Large intestine (tissue), 3 donors: Measurements from ENCODE around the gene CUX1. TPM values are rescaled to one million over a fixed set of nuclear protein-coding genes. Genes with fewer than 3 reads are reported as not detected.

Source experiments
- DNase-seq, 2 donors: peaks; one replicate each; pipeline versions ENCODE4 v3.0.0 to v3.0.0-alpha.2; 2013
- H3K27ac ChIP-seq: one replicate; pipeline ENCODE4 v1.5.1; 2013; ENCODE audit warnings: low read length
- H3K27me3 ChIP-seq: 2 replicates; pipeline ENCODE4 v1.6.1; 2013; ENCODE audit warnings: low read length; ENCODE audit not compliant: control insufficient read depth, insufficient read depth
- H3K36me3 ChIP-seq: 2 replicates; pipeline ENCODE4 v1.6.1; 2013; ENCODE audit warnings: low read length; ENCODE audit not compliant: control insufficient read depth, insufficient read depth
- H3K4me1 ChIP-seq: one replicate; pipeline ENCODE4 v1.6.1; 2013; ENCODE audit warnings: low read length; ENCODE audit not compliant: control insufficient read depth, insufficient read depth
- H3K4me3 ChIP-seq: one replicate; pipeline ENCODE4 v1.5.1; 2013; ENCODE audit warnings: low read length
- H3K9me3 ChIP-seq: one replicate; pipeline ENCODE4 v1.6.1; 2013; ENCODE audit warnings: mild to moderate bottlenecking, low read depth, low read length, moderate library complexity; ENCODE audit not compliant: control insufficient read depth
- WGBS: methylation state at CpG from one replicate; pipeline ENCODE4 v1.1.5; 2013; ENCODE audit warnings: low lambda C conversion rate; ENCODE audit not compliant: insufficient coverage; 5-methylcytosine and 5-hydroxymethylcytosine counted together
- polyA plus RNA-seq: library from polyadenylated mRNA; unstranded; fragments of 120-200 nt; gene quantifications from one replicate; pipeline ENCODE4 v1.2.1, GENCODE V29; 2013

The CUX1 gene
- polyA plus RNA-seq, 1 donor = 72.9 TPM

DNA sequence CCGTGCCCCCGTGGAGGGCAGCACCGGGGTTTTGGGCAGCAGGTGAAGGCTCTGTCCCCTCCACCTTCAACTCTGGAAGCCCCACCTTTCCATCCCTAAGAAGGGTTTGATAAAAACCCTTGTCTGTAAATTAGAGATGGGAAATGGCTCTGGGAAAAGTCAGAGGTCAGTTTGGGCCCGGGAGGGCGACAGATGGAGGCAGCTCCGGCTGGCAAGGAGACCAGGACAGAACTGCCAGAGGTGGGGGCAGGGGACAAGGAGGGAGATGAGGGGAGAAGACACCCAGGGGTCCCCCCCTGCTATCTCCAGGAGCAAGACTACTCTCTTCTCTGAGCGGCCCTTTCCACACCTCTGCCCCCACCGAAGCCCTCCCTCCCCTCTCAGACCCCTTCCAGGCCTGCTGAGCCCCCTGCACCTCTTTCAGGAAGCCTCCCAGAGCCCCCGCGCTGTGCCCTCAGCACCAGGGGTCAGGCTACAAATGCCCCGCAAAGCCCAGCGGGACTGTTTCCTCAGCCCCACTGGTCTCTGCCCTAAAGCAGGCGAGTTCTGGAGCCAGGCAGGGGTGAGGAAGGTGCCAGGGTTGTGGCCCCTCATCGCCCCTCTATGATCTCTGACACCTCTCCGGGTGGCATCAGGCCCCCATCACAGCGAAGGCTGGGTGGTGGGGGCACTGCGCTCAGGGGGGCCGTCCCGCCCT, 468.3 kb downstream of the CUX1 start:
- DNase-seq = no peak
- Histone ChIP-seq H3K4me1 (peaks cover 16% of the 10 kb centered on the region), H3K27me3 (peaks cover 4% of the 10 kb centered on the region), H3K9me3 (peaks cover 5% of the 10 kb centered on the region), H3K36me3 (no peaks in the 10 kb centered on the region), H3K4me3 (peak overlapping the region; percentile 48), H3K27ac (no peak overlapping the region)
- no CpG with 5 or more reads among the region's 19 CpGs for WGBS

DNA sequence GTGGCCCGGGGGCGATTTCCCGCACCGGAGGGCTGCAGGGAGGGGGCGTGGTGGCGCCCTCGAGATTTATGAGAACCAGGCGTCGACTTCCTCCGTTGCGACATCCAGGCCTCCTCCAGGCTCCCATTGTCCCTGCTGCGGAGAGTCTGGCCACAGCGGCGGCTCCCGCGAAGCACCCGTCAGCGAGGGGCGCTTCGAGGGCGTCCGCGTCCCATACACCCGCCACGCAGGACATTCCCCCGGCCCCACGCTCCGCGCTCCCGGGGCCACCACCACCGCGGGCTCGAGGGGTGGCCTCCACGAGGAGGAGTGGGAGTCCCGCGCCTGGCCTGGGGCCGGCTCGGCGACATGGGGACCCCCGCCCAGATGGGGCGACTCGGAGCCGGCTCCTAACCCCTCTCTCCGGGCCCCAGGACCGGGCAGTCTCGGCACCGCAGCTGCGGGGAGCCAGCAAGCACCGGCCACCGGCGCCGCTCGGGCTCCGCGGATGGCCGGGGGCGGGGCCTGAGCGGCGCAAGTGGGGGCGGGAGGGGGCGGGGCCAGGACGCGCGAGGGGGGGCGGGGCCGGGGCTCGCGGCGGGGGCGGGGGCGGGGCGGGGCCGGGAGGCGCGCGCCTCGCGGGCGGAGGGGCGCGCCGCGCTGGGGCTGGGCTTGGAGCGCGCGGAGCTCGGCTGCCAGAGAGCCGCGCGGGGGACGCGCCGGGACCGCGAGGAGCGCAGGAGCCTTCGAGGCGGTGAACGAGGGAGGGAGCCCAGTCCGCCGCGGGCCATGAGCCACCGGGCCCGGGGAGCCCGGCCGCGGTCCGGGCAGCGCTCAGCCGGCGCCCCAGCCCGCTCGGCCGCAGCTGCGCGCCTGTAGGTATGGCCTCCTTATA, 469.0 kb downstream of the CUX1 start, which contains the start of gene SH2B2:
TSS of gene SH2B2 (plus strand) at position 632 of the 874 bp plus-strand sequence. CDS start 13,683 bp downstream, outside the sequence.
- peak; percentile 65 to 82 for DNase-seq
- H3K4me1 ChIP-seq = peaks cover 16% of the 10 kb centered on the region
- peak within 1 kb of the TSS; percentile 67 for H3K4me3 ChIP-seq
- peak within 1 kb of the TSS; percentile 42 for H3K27ac ChIP-seq
- H3K9me3 ChIP-seq = peaks cover 5% of the 10 kb centered on the region
- peaks cover 4% of the 10 kb centered on the region for H3K27me3 ChIP-seq
- WGBS = no CpG with 5 or more reads among the region's 116 CpGs
- no peaks in the 10 kb centered on the region for H3K36me3 ChIP-seq

DNA sequence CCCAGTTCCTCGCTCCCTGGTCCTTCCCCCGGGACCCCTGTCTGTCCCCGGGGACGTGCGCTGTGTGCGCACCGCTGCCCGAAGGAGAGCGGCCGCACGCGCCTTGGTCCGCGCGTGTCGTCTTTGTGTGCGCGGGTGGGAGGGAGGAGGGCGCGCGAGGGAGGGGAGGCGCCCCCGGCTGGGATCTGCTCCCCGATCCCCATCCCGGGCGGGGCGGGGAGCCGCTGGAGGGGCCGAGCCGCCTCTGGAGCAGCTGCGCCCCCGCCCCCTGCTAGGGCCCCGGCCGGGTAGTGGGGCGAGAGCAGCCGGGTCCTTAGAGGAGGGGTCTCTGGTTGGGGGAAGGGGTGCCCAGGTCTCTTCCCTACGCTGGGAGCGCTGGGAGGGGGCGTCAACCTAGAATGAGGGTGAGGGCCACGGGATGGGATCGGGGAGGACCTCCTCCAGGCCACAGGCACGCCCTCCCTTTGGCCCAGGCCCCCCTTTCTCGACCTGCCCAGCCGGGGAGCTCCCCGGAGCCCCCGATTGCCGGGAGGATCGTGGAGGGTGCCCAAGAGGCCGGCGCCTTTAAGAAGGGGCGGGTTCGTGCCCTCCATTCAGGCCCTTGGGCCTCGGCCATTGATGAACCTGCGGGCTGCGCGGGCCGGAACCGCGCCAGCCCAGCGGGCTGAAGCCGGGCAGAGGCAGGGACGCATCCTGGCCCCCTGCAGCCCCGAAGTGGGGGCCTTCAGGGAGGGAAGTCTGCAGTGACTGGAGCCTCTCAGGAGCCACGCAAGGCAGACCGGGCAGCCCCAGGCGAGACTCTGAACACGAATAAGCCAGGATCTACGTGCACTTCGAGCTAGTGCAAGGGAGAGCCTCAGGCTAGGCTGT, 469.9 kb downstream of the CUX1 start:
- H3K9me3 ChIP-seq = peaks cover 5% of the 10 kb centered on the region
- DNase-seq = peak; percentile 35 to 63
- peaks cover 4% of the 10 kb centered on the region for H3K27me3 ChIP-seq
- no peak overlapping the region for H3K27ac ChIP-seq
- peaks cover 16% of the 10 kb centered on the region for H3K4me1 ChIP-seq
- peak overlapping the region; percentile 67 for H3K4me3 ChIP-seq
- no CpG with 5 or more reads among the region's 69 CpGs for WGBS
- H3K36me3 ChIP-seq = no peaks in the 10 kb centered on the region

DNA sequence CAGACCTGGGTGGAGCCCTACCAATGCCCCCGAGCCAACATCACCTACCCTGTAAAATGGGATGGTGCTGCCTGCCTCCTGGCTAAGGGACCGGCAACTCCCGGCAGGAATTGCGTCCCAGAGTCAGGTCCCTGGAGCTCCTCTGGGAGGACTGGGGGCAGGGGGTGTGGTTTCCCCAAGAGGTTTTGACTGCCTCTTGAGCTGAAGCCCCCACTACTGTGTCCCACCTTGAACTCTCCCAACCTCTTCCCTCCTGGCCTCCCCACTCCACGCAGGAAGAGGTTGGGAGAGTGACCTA, 470.5 kb downstream of the CUX1 start:
- Histone ChIP-seq H3K4me3 (peak overlapping the region; percentile 67), H3K27me3 (peaks cover 9% of the 10 kb centered on the region), H3K9me3 (peaks cover 5% of the 10 kb centered on the region), H3K36me3 (no peaks in the 10 kb centered on the region), H3K27ac (no peak overlapping the region), H3K4me1 (peaks cover 16% of the 10 kb centered on the region)
- no CpG with 5 or more reads among the region's 5 CpGs for WGBS
- DNase-seq = no peak

DNA sequence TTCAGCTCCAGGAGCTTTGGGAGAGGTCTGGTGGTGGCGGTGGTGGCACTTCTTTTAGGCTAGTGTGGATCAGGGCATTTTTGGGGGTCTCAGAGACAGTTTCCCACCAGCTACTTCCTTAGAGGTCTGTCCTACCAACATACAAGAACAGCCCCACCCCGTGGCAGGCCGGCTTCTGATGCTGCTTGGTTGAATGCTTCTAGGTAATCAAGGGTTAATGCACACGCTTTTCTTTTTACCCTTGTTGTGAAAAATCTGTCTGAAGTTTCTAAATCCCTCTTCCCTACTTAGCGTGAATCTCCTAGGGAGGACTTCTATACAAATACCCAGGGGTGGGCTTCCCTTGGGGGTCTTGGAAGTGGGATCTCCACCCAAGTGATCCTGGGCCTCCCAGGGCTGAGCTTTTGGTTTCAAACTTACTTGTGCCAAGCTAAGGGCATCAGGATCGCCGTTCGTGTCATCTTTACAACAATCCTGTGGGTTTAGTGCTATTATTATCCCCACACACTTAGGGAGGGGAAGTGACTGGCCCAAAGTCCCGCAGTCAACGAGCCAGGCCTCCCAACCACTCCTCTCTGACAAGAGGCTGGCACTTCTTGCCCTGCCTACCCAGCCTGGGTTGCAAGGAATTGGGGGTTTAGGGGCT, 471.0 kb downstream of the CUX1 start:
- Histone ChIP-seq H3K9me3 (peaks cover 5% of the 10 kb centered on the region), H3K36me3 (no peaks in the 10 kb centered on the region), H3K27me3 (peaks cover 13% of the 10 kb centered on the region), H3K4me3 (peak overlapping the region; percentile 67), H3K27ac (no peak overlapping the region), H3K4me1 (peaks cover 16% of the 10 kb centered on the region)
- no CpG with 5 or more reads among the region's 10 CpGs for WGBS
- DNase-seq = no peak

DNA sequence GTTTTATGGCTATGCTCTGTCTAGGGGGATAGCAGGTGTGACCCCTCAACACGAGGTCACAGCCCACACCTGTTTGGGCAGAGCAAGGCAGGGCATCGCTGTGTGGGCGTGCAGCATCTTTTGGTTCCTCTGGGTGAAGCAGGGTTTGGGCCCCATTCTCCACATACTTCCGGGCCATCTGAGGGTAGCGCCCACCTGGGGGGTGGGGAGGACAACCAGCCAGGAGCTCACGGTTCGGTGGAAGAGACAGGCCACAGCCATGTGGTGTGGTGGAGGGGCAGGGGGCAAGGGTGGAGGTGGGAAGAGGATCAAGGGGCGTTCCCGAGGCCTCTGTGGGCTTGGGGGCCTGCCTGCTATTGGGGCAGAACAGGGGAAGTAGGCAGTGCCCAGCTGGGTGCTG, 471.6 kb downstream of the CUX1 start:
- H3K27ac ChIP-seq = no peak overlapping the region
- peaks cover 16% of the 10 kb centered on the region for H3K27me3 ChIP-seq
- peaks cover 5% of the 10 kb centered on the region for H3K9me3 ChIP-seq
- H3K36me3 ChIP-seq = no peaks in the 10 kb centered on the region
- peaks cover 16% of the 10 kb centered on the region for H3K4me1 ChIP-seq
- WGBS = no CpG with 5 or more reads among the region's 9 CpGs
- H3K4me3 ChIP-seq = no peak overlapping the region
- DNase-seq = no peak

DNA sequence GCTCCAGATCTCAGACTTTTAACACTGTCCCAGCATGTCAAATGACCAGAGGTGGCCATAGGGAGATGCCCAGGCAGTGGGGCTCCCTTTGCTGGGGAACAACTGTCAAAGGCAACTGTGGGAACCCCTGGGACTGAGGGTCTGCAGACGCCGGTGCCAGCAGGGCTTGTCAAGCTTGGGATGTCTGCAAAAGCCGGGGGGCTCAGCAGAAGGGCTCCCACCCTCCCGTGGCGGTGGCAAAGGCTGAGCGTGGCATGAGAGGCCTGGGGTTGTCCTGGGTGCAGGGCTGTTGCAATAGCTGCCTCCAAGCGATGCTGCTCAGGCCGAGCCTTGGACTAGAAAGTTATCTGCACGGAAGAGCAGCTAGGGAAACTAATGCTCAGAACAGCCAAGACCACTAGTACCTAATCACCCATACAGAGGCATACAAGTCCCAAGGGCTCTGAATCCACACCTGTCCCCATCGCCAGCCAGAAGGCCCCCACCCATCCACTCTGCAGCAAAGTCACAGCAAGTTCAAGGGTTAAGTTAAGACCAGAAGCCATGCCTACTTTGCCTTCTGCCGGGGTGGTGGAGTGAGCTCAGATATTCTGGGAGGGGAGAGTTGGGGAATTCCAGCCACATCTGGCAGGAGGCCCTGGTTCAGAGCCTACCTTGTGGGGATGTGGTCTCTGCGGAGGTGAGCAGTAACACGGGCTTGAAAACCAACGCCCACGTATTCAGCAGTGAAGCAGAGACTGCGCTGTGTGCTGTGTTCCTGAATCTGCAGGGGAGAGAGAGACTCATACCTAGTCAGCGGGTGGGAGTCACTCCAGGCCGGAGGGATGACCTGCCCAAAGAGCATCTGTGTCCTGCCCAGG, 473.9 kb downstream of the CUX1 start:
- peaks cover 14% of the 10 kb centered on the region for H3K4me1 ChIP-seq
- no peak for DNase-seq
- no peak overlapping the region for H3K4me3 ChIP-seq
- WGBS = no CpG with 5 or more reads among the region's 18 CpGs
- no peak overlapping the region for H3K27ac ChIP-seq
- peaks cover 5% of the 10 kb centered on the region for H3K9me3 ChIP-seq
- H3K36me3 ChIP-seq = no peaks in the 10 kb centered on the region
- H3K27me3 ChIP-seq = peaks cover 14% of the 10 kb centered on the region

DNA sequence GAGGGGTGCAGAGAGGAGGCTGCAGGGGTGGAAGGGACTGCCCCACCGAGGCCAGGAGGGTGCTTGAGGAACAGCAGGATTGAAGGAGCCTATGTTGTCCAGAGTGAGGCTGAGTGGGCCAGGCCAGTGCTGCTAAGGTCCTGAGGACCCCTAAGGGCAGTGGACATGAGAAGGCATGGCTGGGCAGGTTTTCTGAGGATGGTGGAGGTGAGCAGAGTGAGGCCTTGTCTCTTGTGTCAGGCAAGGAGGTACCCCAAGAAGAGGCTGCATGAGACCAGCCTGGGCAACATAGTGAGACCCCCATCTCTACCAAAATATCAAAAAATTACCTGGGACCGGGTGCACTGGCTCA, 474.5 kb downstream of the CUX1 start:
- no peak for DNase-seq
- Histone ChIP-seq H3K27ac (no peak overlapping the region), H3K4me3 (no peak overlapping the region), H3K36me3 (no peaks in the 10 kb centered on the region), H3K27me3 (peaks cover 14% of the 10 kb centered on the region), H3K4me1 (peaks cover 14% of the 10 kb centered on the region), H3K9me3 (peaks cover 5% of the 10 kb centered on the region)
- no CpG with 5 or more reads among the region's 2 CpGs for WGBS
